ENCODE data around the gene GPR139. TPM values are rescaled to one million over a fixed set of nuclear protein-coding genes. Genes with fewer than 3 reads are reported as not detected.

GPR139 gene
- total RNA-seq, 4 donors from 2014 or later, result not detected

- intact Hi-C loops (cut with DNase I; ENCODE audit: low total_unique reads), result no loop called here
- no peak for TF ChIP-seq POLR2A (IDR thresholded peaks at IDR 0.05)
- TF ChIP-seq CTCF (IDR thresholded peaks at IDR 0.05), result no peak
- no peaks in the 10 kb centered on the region for H3K27me3 ChIP-seq
These were observed 23.9 kb downstream of the GPR139 start for GRCh38 chr16:20049831-20050230.

GRCh38 chr16:20045886-20046285, 27.8 kb downstream of the GPR139 start:
- H3K4me3 ChIP-seq, result no peak overlapping the region
- no peaks in the 10 kb centered on the region for H3K36me3 ChIP-seq
- no peaks in the 10 kb centered on the region for H3K9me3 ChIP-seq
- no peak for TF ChIP-seq POLR2A (IDR thresholded peaks at IDR 0.05)
- no peak for TF ChIP-seq CTCF (IDR thresholded peaks at IDR 0.05)
- DNase-seq, result no peak
- no peaks in the 10 kb centered on the region for H3K4me1 ChIP-seq
- intact Hi-C loops (cut with DNase I; ENCODE audit: low total_unique reads), result no loop called here
- no peak overlapping the region for H3K27ac ChIP-seq
- no peaks in the 10 kb centered on the region for H3K27me3 ChIP-seq

More at GRCh38 chr16:20049831-20050230, 23.9 kb downstream of the GPR139 start:
- Histone ChIP-seq H3K4me1 (no peaks in the 10 kb centered on the region), H3K36me3 (no peaks in the 10 kb centered on the region), H3K4me3 (no peak overlapping the region), H3K27ac (no peak overlapping the region), H3K9me3 (no peaks in the 10 kb centered on the region)
- DNase-seq, result no peak

- no peak overlapping the region for H3K27ac ChIP-seq
- H3K27me3 ChIP-seq, result no peaks in the 10 kb centered on the region
- no peak overlapping the region for H3K4me3 ChIP-seq
- no peak for DNase-seq
- no peak for TF ChIP-seq CTCF (IDR thresholded peaks at IDR 0.05)
- TF ChIP-seq POLR2A (IDR thresholded peaks at IDR 0.05), result no peak
- no peaks in the 10 kb centered on the region for H3K9me3 ChIP-seq
- intact Hi-C loops (cut with DNase I; ENCODE audit: low total_unique reads), result no loop called here
- no peaks in the 10 kb centered on the region for H3K36me3 ChIP-seq
- no peaks in the 10 kb centered on the region for H3K4me1 ChIP-seq
These were observed 30.8 kb downstream of the GPR139 start for GRCh38 chr16:20042848-20043247.

- Histone ChIP-seq H3K4me1 (no peaks in the 10 kb centered on the region), H3K4me3 (no peak overlapping the region), H3K27me3 (no peaks in the 10 kb centered on the region), H3K36me3 (no peaks in the 10 kb centered on the region), H3K9me3 (no peaks in the 10 kb centered on the region), H3K27ac (no peak overlapping the region)
- no peak for TF ChIP-seq CTCF (IDR thresholded peaks at IDR 0.05)
- no peak for DNase-seq
- intact Hi-C loops (cut with DNase I; ENCODE audit: low total_unique reads), result no loop called here
These were observed 31.6 kb downstream of the GPR139 start for GRCh38 chr16:20041924-20042596.

GRCh38 chr16:20040011-20040410, 33.7 kb downstream of the GPR139 start:
- H3K4me3 ChIP-seq, result no peak overlapping the region
- no peaks in the 10 kb centered on the region for H3K9me3 ChIP-seq
- H3K27ac ChIP-seq, result no peak overlapping the region
- H3K27me3 ChIP-seq, result no peaks in the 10 kb centered on the region
- intact Hi-C loops (cut with DNase I; ENCODE audit: low total_unique reads), result no loop called here
- H3K36me3 ChIP-seq, result no peaks in the 10 kb centered on the region
- TF ChIP-seq CTCF (IDR thresholded peaks at IDR 0.05) (no peak), POLR2A (IDR thresholded peaks at IDR 0.05) (no peak)
- DNase-seq, result no peak
- no peaks in the 10 kb centered on the region for H3K4me1 ChIP-seq

Data from uterus (tissue), 4 donors.